GM12878 (cell line): ENCODE data around the gene CLEC7A. TPM values are rescaled to one million over a fixed set of nuclear protein-coding genes. Genes with fewer than 3 reads are reported as not detected.

ENCODE experiments used
- ATAC-seq: fragments of 200-7000 bp; cut with Tn5 transposase; 3 replicates; pipeline ENCODE4 v1.9.1; 2020; ENCODE audit warnings: mild to moderate bottlenecking, moderate library complexity
- BruUV-seq: library from RNA; stranded (reverse); fragments of 400-500 nt; replicated peaks from 2 replicates; lab custom pipeline; 2021; lab: Mats Ljungman, UMichigan
- CTCF ChIA-PET: fragments of 300-600 bp; sonication (Branson Sonifier 250); formaldehyde crosslinking; extraction: SDS; loops from one replicate; lab custom pipeline; 2021; ENCODE audit warnings: inconsistent platforms; lab: Yijun Ruan, JAX
- POLR2A ChIA-PET: fragments of 350-600 bp; formaldehyde crosslinking; extraction: SDS; loops from one replicate; lab custom pipeline; 2021; ENCODE audit warnings: inconsistent platforms; lab: Charles Lee
- RAD21 ChIA-PET: fragments of 300-600 bp; sonication (Branson Sonifier 250); formaldehyde crosslinking; loops from one replicate; lab custom pipeline; 2023; ENCODE audit warnings: antibody characterized with exemption; ENCODE audit not compliant: unreplicated experiment; lab: Charles Lee
- SMC1A ChIA-PET: fragments of 300-600 bp; sonication (Branson Sonifier 250); formaldehyde crosslinking; loops from one replicate; lab custom pipeline; 2023; ENCODE audit not compliant: unreplicated experiment, uncharacterized antibody; lab: Charles Lee
- DNase-seq: peaks from one replicate; pipeline ENCODE4 v3.0.0-alpha.2; 2011; ENCODE audit warnings: low read depth, low spot score
- FAIRE-seq: peaks from 3 replicates; lab custom pipeline; 2011; peaks lifted over from hg19 to GRCh38; lab: Jason Lieb, UNC
- H2AFZ ChIP-seq: 2 replicates; pipeline ENCODE4 v1.6.0; 2011; ENCODE audit warnings: low read depth, low read length, control low read depth; ENCODE audit not compliant: control insufficient read depth
- H3K27ac ChIP-seq: 2 replicates; pipeline ENCODE4 v1.5.1; 2011; ENCODE audit warnings: control low read depth; ENCODE audit not compliant: control insufficient read depth, insufficient read depth
- H3K27me3 ChIP-seq, 2 experiments: replicated peaks in 1 of 2; 2 replicates each; pipeline versions ENCODE4 v1.6.0 to v1.6.1; 2011; ENCODE audit warnings: low read length in 1 of 2; ENCODE audit not compliant: control insufficient read depth in 2 of 2, insufficient read depth in 2 of 2
- H3K36me3 ChIP-seq, 2 experiments: 2 replicates each; pipeline ENCODE4 v1.5.1; 2011; ENCODE audit warnings: low read length in 1 of 2; ENCODE audit not compliant: control insufficient read depth in 2 of 2, insufficient read depth in 2 of 2
- H3K4me1 ChIP-seq: 2 replicates; pipeline ENCODE4 v1.6.1; 2011; ENCODE audit warnings: mild to moderate bottlenecking, low read length, moderate library complexity, mixed read lengths; ENCODE audit not compliant: control insufficient read depth, insufficient read depth
- H3K4me2 ChIP-seq: 2 replicates; pipeline ENCODE4 v1.6.0; 2011; ENCODE audit warnings: control low read depth; ENCODE audit not compliant: control insufficient read depth, insufficient read depth
- H3K4me3 ChIP-seq: fragments of 200-600 bp; sonication (generic); 2 replicates; pipeline ENCODE4 v1.5.1; 2016
- H3K79me2 ChIP-seq: 2 replicates; pipeline ENCODE4 v1.6.0; 2011; ENCODE audit warnings: low read length; ENCODE audit not compliant: control insufficient read depth, insufficient read depth
- H3K9ac ChIP-seq: 2 replicates; pipeline ENCODE4 v1.8.0; 2011; ENCODE audit warnings: low read length, control low read depth, mixed read lengths; ENCODE audit not compliant: control insufficient read depth, insufficient read depth
- H3K9me3 ChIP-seq: replicated peaks from 3 replicates; pipeline ENCODE4 v1.5.1; 2011; ENCODE audit warnings: mild to moderate bottlenecking, low read length; ENCODE audit not compliant: control insufficient read depth, insufficient read depth
- H4K20me1 ChIP-seq: 2 replicates; pipeline ENCODE4 v1.6.0; 2011; ENCODE audit not compliant: control insufficient read depth, insufficient read depth
- ASH2L ChIP-seq: fragments of 300-600, 200-600 bp; sonication (generic); IDR thresholded peaks from 2 replicates; pipeline ENCODE4 v1.6.1; 2017; ENCODE audit warnings: low read depth, mild to moderate bottlenecking, borderline replicate concordance
- EGR1 ChIP-seq, 2 experiments: IDR thresholded peaks; 1 replicate in 1 of 2; 2 replicates in 1 of 2; pipeline ENCODE4 v1.6.1; 2011 to 2012; ENCODE audit warnings: low read depth in 2 of 2, low read length in 2 of 2, borderline replicate concordance in 1 of 2, mild to moderate bottlenecking in 1 of 2, moderate library complexity in 1 of 2
- HDAC6 ChIP-seq: fragments of 200-600 bp; sonication (generic); IDR thresholded peaks from one replicate; pipeline ENCODE4 v1.8.0; 2017; ENCODE audit warnings: antibody characterized with exemption; ENCODE audit not compliant: unreplicated experiment
- MYC ChIP-seq: IDR thresholded peaks from 2 replicates; pipeline ENCODE4 v1.6.1; 2011; ENCODE audit warnings: mild to moderate bottlenecking, low read length, moderate library complexity, inconsistent platforms; ENCODE audit not compliant: insufficient read depth, insufficient replicate concordance, insufficient read length, severe bottlenecking
- POU2F2 ChIP-seq: IDR thresholded peaks from 3 replicates; pipeline ENCODE4 v1.6.1; 2011; ENCODE audit warnings: low read depth, mild to moderate bottlenecking, low read length, borderline replicate concordance
- RUNX3 ChIP-seq: IDR thresholded peaks from 2 replicates; pipeline ENCODE4 v1.6.1; 2012; ENCODE audit warnings: low read length, inconsistent platforms
- ZBED1 ChIP-seq: IDR thresholded peaks from 2 replicates; pipeline ENCODE4 v1.6.1; 2016; ENCODE audit warnings: borderline replicate concordance
- WGBS: methylation state at CpG from one replicate; pipeline ENCODE4 v1.1.6; 2016; ENCODE audit warnings: low lambda C conversion rate; ENCODE audit not compliant: insufficient replicate concordance, insufficient coverage; ENCODE audit errors: missing lambda C conversion rate; 5-methylcytosine and 5-hydroxymethylcytosine counted together
- in situ Hi-C: fragments of 300-500 bp; cut with MboI; formaldehyde crosslinking; loops from 9 replicates; pipeline ENCODE4 v1.14.3; 2018; ENCODE audit warnings: mixed read lengths
- intact Hi-C: fragments of 100-400 bp; cut with micrococcal nuclease; formaldehyde crosslinking; loops from one replicate; pipeline ENCODE4 v1.14.2; 2022; ENCODE audit not compliant: unreplicated experiment
- polyA plus RNA-seq, 11 experiments: library from polyadenylated mRNA; depleted of rRNA in 4 of 11; unstranded in 6 of 11; stranded (reverse) in 5 of 11; fragments of >200 nt; fragmentation: Nextera tagmentation in 4 of 11; fragmentation: Illumina TruSeq in 1 of 11; extraction: Ambion mirVana in 4 of 11; extraction: Trizol in 1 of 11; gene quantifications; 1 replicate in 1 of 11; 2 replicates in 10 of 11; pipeline versions ENCODE4 v1.2.1 to v1.2.3, GENCODE V29; 2011 to 2016; ENCODE audit warnings: inconsistent platforms in 2 of 11, missing spikeins in 2 of 11, low read depth in 1 of 11
- total RNA-seq, 4 experiments: library from RNA; depleted of rRNA in 3 of 4; stranded (reverse); fragments of >200 nt in 3 of 4; fragmentation: Illumina TruSeq in 1 of 4; extraction: Trizol in 1 of 4; gene quantifications; 2 replicates each; pipeline versions ENCODE4 v1.2.1 to v1.2.3, GENCODE V29; 2013 to 2021
- TF ChIP-seq, protein P1 (sequence below): IDR thresholded peaks from 2 replicates; pipeline ENCODE4 v1.6.1; 2011; ENCODE audit warnings: borderline replicate concordance, low read depth, mild to moderate bottlenecking, moderate library complexity, low read length; ENCODE audit not compliant: insufficient read depth, poor library complexity, severe bottlenecking
- TF ChIP-seq, protein P2 (sequence below): fragments of 450-650 bp; IDR thresholded peaks from 2 replicates; pipeline ENCODE4 v1.6.1; 2017; ENCODE audit warnings: mild to moderate bottlenecking
- TF ChIP-seq, protein P3 (sequence below), 3 experiments: IDR thresholded peaks in 2 of 3; conservative IDR thresholded peaks in 1 of 3; 2 replicates each; pipeline ENCODE4 v1.5.1; 2011; ENCODE audit warnings: low read depth in 3 of 3, low read length in 3 of 3, mild to moderate bottlenecking in 3 of 3, control low read depth in 2 of 3, moderate library complexity in 2 of 3, inconsistent platforms in 1 of 3, mixed read lengths in 1 of 3; ENCODE audit not compliant: control insufficient read depth in 2 of 3, insufficient read depth in 1 of 3; ENCODE audit errors: extremely low read depth in 1 of 3
- TF ChIP-seq, protein P4 (sequence below): IDR thresholded peaks from 2 replicates; pipeline ENCODE4 v1.6.1; 2012; ENCODE audit warnings: low read depth, low read length, improper control_type of control experiment

The CLEC7A gene
- total and polyA plus RNA-seq, 10 of the 15 experiments (the other 5 are each of a cell fraction or from before 2014, with no cell fraction given), result not detected

DNA sequence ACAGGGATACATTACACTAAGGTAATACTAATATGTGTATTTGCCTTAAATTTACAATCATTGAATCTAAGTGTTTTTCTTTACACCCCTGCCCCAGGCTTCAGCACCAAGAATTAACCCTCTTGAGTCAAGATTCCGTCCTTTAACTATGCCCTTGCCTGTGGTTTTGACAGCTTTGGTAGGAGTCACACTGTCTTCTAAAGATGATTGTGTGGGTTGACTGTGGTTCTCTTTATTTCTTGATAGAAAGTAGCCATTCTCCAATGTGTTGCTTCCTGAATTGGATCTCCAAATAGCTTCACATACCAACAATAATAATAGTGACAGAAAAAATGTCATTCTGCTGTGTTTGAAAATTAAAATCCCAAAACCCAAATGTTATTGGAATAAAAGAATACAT is 3.6 kb downstream of the CLEC7A start:
- POLR2A ChIA-PET, result no interaction called here
- no TSS peak for BruUV-seq
- WGBS, result 5% methylated on average over 1 of the region's 1 CpG
- intact Hi-C loops (no loop called here), in situ Hi-C loops (no loop called here)
- H3K4me3 ChIP-seq, result no peak overlapping the region
- no peak for DNase-seq
- TF ChIP-seq ASH2L (no peak), POU2F2 (no peak), HDAC6 (no peak)
- no peak overlapping the region for H3K27ac ChIP-seq
- H3K79me2 ChIP-seq, result no peaks in the 10 kb centered on the region
- RAD21 ChIA-PET, result no interaction called here
- no peak for FAIRE-seq
- SMC1A ChIA-PET, result interaction anchor here (1.4 kb wide), 1 partner anchor 65 kb away, joined by 4 read pairs; no protein-coding TSS in a partner anchor
- no peak overlapping the region for H3K4me2 ChIP-seq
- CTCF ChIA-PET, result interaction anchor here (0.9 kb wide), 1 partner anchor 59 kb away, joined by 3 read pairs; no protein-coding TSS in a partner anchor
- H3K4me1 ChIP-seq, result peaks cover 8% of the 10 kb centered on the region; the same call in 1 of the 2 replicates
- ATAC-seq, result no peak
- H3K9me3 ChIP-seq, result peaks cover 5% of the 10 kb centered on the region; the same call in 2 of the 3 replicates
- H3K36me3 ChIP-seq, result no peaks in the 10 kb centered on the region
- no peaks in the 10 kb centered on the region for H4K20me1 ChIP-seq
- H2AFZ ChIP-seq, result no peak overlapping the region
- no peak overlapping the region for H3K9ac ChIP-seq
- H3K27me3 ChIP-seq, result no peaks in the 10 kb centered on the region; a peak in 2 of 4 replicates

DNA sequence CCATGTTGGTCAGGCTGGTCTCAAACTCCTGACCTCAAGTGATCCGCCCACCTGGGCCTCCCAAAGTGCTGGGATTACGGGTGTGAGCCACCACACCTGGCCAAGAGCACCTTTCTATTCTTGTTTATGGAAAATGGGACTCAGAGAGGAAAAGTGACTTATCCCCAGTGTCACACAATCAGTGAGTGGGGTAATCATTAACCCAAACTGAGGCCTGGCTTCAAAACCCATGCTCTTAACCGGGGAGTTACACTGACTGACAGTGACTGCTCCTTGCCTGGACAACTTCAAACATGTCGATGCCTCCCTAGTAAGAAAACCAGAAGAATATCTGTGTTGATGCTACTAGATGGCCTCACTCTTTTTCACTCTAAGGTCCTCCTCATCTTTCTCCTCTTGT is 7.3 kb downstream of the CLEC7A start:
- in situ Hi-C loops, result no loop called here
- Histone ChIP-seq H3K4me1 (no peaks in the 10 kb centered on the region), H3K27ac (no peak overlapping the region), H3K9ac (no peak overlapping the region), H2AFZ (no peak overlapping the region), H4K20me1 (no peaks in the 10 kb centered on the region), H3K9me3 (no peaks in the 10 kb centered on the region; the same call in 2 of the 3 replicates), H3K4me2 (no peak overlapping the region), H3K27me3 (no peaks in the 10 kb centered on the region; a peak in 1 of 4 replicates), H3K4me3 (no peak overlapping the region), H3K36me3 (no peaks in the 10 kb centered on the region), H3K79me2 (no peaks in the 10 kb centered on the region)
- ChIA-PET SMC1A (no interaction called here), POLR2A (no interaction called here), RAD21 (no interaction called here), CTCF (no interaction called here)
- intact Hi-C loops, result no loop called here
- no peak for ATAC-seq
- DNase-seq, result no peak
- no peak for FAIRE-seq
- 34% methylated on average over 4 of the region's 4 CpGs for WGBS
- no TSS peak for BruUV-seq
- TF ChIP-seq, protein P1, sequence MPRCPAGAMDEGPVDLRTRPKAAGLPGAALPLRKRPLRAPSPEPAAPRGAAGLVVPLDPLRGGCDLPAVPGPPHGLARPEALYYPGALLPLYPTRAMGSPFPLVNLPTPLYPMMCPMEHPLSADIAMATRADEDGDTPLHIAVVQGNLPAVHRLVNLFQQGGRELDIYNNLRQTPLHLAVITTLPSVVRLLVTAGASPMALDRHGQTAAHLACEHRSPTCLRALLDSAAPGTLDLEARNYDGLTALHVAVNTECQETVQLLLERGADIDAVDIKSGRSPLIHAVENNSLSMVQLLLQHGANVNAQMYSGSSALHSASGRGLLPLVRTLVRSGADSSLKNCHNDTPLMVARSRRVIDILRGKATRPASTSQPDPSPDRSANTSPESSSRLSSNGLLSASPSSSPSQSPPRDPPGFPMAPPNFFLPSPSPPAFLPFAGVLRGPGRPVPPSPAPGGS, result no peak
- TF ChIP-seq ZBED1, result no peak
- no peak for TF ChIP-seq MYC
- TF ChIP-seq, protein P2, sequence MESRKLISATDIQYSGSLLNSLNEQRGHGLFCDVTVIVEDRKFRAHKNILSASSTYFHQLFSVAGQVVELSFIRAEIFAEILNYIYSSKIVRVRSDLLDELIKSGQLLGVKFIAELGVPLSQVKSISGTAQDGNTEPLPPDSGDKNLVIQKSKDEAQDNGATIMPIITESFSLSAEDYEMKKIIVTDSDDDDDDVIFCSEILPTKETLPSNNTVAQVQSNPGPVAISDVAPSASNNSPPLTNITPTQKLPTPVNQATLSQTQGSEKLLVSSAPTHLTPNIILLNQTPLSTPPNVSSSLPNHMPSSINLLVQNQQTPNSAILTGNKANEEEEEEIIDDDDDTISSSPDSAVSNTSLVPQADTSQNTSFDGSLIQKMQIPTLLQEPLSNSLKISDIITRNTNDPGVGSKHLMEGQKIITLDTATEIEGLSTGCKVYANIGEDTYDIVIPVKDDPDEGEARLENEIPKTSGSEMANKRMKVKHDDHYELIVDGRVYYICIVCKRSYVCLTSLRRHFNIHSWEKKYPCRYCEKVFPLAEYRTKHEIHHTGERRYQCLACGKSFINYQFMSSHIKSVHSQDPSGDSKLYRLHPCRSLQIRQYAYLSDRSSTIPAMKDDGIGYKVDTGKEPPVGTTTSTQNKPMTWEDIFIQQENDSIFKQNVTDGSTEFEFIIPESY, result no peak
- TF ChIP-seq EGR1 (IDR thresholded peaks at IDR 0.05; ENCODE audit: borderline replicate concordance in 1 of 2, low read depth in 2 of 2, low read length in 2 of 2), result no peak
- no peak for TF ChIP-seq RUNX3
- TF ChIP-seq, protein P3, sequence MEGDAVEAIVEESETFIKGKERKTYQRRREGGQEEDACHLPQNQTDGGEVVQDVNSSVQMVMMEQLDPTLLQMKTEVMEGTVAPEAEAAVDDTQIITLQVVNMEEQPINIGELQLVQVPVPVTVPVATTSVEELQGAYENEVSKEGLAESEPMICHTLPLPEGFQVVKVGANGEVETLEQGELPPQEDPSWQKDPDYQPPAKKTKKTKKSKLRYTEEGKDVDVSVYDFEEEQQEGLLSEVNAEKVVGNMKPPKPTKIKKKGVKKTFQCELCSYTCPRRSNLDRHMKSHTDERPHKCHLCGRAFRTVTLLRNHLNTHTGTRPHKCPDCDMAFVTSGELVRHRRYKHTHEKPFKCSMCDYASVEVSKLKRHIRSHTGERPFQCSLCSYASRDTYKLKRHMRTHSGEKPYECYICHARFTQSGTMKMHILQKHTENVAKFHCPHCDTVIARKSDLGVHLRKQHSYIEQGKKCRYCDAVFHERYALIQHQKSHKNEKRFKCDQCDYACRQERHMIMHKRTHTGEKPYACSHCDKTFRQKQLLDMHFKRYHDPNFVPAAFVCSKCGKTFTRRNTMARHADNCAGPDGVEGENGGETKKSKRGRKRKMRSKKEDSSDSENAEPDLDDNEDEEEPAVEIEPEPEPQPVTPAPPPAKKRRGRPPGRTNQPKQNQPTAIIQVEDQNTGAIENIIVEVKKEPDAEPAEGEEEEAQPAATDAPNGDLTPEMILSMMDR (IDR thresholded peaks at IDR 0.05 in 2 of 3, conservative IDR thresholded peaks at IDR 0.05 in 1 of 3; ENCODE audit: control insufficient read depth in 2 of 3, extremely low read depth in 1 of 3, insufficient read depth in 1 of 3, low read depth in 3 of 3, low read length in 3 of 3), result no peak
- TF ChIP-seq, protein P4, sequence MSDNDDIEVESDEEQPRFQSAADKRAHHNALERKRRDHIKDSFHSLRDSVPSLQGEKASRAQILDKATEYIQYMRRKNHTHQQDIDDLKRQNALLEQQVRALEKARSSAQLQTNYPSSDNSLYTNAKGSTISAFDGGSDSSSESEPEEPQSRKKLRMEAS, result no peak
